Measurements from ENCODE around the gene PMFBP1. TPM values are rescaled to one million over a fixed set of nuclear protein-coding genes. Genes with fewer than 3 reads are reported as not detected.

The PMFBP1 gene
- polyA plus RNA-seq, 1 donor (not counting 4 experiments of a cell fraction or from before 2014, with no cell fraction given) = 0.92 TPM

DNA sequence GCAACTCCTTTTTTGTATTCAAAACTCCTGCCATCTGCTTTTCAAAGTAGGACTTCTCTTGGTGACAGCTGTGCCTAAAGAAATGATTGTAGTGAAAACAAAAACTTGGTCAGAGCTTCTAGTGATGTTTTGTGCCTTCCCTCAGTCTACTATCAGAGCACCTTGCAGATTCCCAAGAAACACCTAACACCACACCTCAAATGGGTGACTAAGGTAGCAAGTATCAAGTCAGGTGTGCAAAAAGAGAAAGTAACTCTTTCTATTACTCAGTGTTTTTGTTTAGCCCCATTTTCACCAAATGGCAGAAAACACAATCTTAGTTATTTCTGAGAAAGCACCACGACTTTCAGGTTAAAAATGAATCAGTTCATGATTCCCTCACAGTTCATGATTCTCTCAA is 2.0 kb upstream of the PMFBP1 start:
- Histone ChIP-seq H3K27ac (ENCODE audit: control insufficient read depth, insufficient read depth, low read length) (no peak overlapping the region), H3K9me3 (ENCODE audit: control insufficient read depth, low read depth, low read length) (no peaks in the 10 kb centered on the region), H3K79me2 (ENCODE audit: control insufficient read depth, insufficient read depth, low read length) (no peaks in the 10 kb centered on the region), H3K27me3 (ENCODE audit: control insufficient read depth, extremely low read depth, insufficient read depth, low read length) (no peaks in the 10 kb centered on the region), H3K4me1 (ENCODE audit: control insufficient read depth, extremely low read depth, insufficient read depth, low read length) (no peaks in the 10 kb centered on the region), H3K4me2 (ENCODE audit: control insufficient read depth, extremely low read depth, insufficient read depth, low read depth, low read length) (no peak overlapping the region), H4K20me1 (ENCODE audit: control insufficient read depth, extremely low read depth, insufficient read depth, low read length) (no peaks in the 10 kb centered on the region), H3K9ac (ENCODE audit: control insufficient read depth, extremely low read depth, insufficient read depth, low read length) (no peak overlapping the region), H2AFZ (ENCODE audit: control insufficient read depth, low read length) (no peak overlapping the region), H3K9me1 (ENCODE audit: control insufficient read depth, extremely low read depth, insufficient read depth, low read length) (no peaks in the 10 kb centered on the region), H3K36me3 (ENCODE audit: control insufficient read depth in 2 of 2, extremely low read depth in 1 of 2, insufficient read depth in 2 of 2, low read length in 2 of 2) (no peaks in the 10 kb centered on the region), H3K4me3 (ENCODE audit: control insufficient read depth in 2 of 3, extremely low read depth in 1 of 3, insufficient read depth in 2 of 3, low read depth in 1 of 3, low read length in 3 of 3) (no peak overlapping the region)
- dilution Hi-C loops (cut with MboI; ENCODE audit: extremely low pct_ligation_motif_present, low sequenced_read_pairs) = no loop called here
- TF ChIP-seq, protein P1, sequence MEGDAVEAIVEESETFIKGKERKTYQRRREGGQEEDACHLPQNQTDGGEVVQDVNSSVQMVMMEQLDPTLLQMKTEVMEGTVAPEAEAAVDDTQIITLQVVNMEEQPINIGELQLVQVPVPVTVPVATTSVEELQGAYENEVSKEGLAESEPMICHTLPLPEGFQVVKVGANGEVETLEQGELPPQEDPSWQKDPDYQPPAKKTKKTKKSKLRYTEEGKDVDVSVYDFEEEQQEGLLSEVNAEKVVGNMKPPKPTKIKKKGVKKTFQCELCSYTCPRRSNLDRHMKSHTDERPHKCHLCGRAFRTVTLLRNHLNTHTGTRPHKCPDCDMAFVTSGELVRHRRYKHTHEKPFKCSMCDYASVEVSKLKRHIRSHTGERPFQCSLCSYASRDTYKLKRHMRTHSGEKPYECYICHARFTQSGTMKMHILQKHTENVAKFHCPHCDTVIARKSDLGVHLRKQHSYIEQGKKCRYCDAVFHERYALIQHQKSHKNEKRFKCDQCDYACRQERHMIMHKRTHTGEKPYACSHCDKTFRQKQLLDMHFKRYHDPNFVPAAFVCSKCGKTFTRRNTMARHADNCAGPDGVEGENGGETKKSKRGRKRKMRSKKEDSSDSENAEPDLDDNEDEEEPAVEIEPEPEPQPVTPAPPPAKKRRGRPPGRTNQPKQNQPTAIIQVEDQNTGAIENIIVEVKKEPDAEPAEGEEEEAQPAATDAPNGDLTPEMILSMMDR (optimal IDR thresholded peaks at IDR 0.05 in 1 of 3, IDR thresholded peaks at IDR 0.05 in 1 of 3, conservative IDR thresholded peaks at IDR 0.05 in 1 of 3; ENCODE audit: extremely low read depth in 1 of 3, insufficient read depth in 2 of 3, low read length in 3 of 3) = no peak
- TF ChIP-seq EZH2 (IDR thresholded peaks at IDR 0.05; ENCODE audit: low read length) = no peak
- DNase-seq (ENCODE audit: low read depth, low spot score) = no peak
- no peak for FAIRE-seq

DNA sequence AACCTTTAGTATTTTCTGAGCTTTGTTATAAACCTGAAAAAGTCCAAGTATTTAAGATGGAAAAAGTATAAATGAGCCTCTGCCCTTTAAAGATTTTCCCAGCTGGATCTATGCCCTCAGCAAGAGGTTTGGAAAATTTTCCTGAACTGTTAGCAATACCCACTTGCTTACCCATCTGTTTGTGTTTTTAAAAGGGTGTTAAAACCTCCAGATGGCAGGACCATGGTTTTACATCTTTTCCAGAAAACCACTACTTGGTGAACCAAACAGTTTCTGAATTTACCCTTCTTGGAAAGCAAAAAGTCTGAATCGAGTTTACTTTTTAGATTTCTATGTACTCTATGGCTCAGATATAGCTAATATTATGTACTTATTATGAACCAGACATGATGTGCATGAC is 719 bp downstream of the PMFBP1 start:
- Histone ChIP-seq H3K27ac (ENCODE audit: control insufficient read depth, insufficient read depth, low read length) (no peak overlapping the region), H3K9ac (ENCODE audit: control insufficient read depth, extremely low read depth, insufficient read depth, low read length) (no peak overlapping the region), H2AFZ (ENCODE audit: control insufficient read depth, low read length) (no peak overlapping the region), H3K79me2 (ENCODE audit: control insufficient read depth, insufficient read depth, low read length) (no peaks in the 10 kb centered on the region), H3K4me2 (ENCODE audit: control insufficient read depth, extremely low read depth, insufficient read depth, low read depth, low read length) (no peak overlapping the region), H3K36me3 (ENCODE audit: control insufficient read depth in 2 of 2, extremely low read depth in 1 of 2, insufficient read depth in 2 of 2, low read length in 2 of 2) (no peaks in the 10 kb centered on the region), H3K4me1 (ENCODE audit: control insufficient read depth, extremely low read depth, insufficient read depth, low read length) (no peaks in the 10 kb centered on the region), H3K27me3 (ENCODE audit: control insufficient read depth, extremely low read depth, insufficient read depth, low read length) (no peaks in the 10 kb centered on the region), H3K9me1 (ENCODE audit: control insufficient read depth, extremely low read depth, insufficient read depth, low read length) (no peaks in the 10 kb centered on the region), H3K4me3 (ENCODE audit: control insufficient read depth in 2 of 3, extremely low read depth in 1 of 3, insufficient read depth in 2 of 3, low read depth in 1 of 3, low read length in 3 of 3) (no peak overlapping the region), H4K20me1 (ENCODE audit: control insufficient read depth, extremely low read depth, insufficient read depth, low read length) (no peaks in the 10 kb centered on the region), H3K9me3 (ENCODE audit: control insufficient read depth, low read depth, low read length) (no peaks in the 10 kb centered on the region)
- FAIRE-seq = no peak
- TF ChIP-seq, protein P1 (optimal IDR thresholded peaks at IDR 0.05 in 1 of 3, IDR thresholded peaks at IDR 0.05 in 1 of 3, conservative IDR thresholded peaks at IDR 0.05 in 1 of 3; ENCODE audit: extremely low read depth in 1 of 3, insufficient read depth in 2 of 3, low read length in 3 of 3) = no peak
- TF ChIP-seq EZH2 (IDR thresholded peaks at IDR 0.05; ENCODE audit: low read length) = no peak
- no peak for DNase-seq (ENCODE audit: low read depth, low spot score)
- dilution Hi-C loops (cut with MboI; ENCODE audit: extremely low pct_ligation_motif_present, low sequenced_read_pairs) = no loop called here

All from keratinocyte (primary cell).